ENCODE measurements around the gene MORC4.

Gene MORC4

GRCh38 chrX:106905064-106905708, 94.8 kb downstream of the MORC4 start:
- DNase-seq (ENCODE audit: low read depth in 3 of 3), result no peak

GRCh38 chrX:106903856-106904528, 96.0 kb downstream of the MORC4 start:
- no peak for DNase-seq (ENCODE audit: low read depth in 3 of 3)

DNA sequence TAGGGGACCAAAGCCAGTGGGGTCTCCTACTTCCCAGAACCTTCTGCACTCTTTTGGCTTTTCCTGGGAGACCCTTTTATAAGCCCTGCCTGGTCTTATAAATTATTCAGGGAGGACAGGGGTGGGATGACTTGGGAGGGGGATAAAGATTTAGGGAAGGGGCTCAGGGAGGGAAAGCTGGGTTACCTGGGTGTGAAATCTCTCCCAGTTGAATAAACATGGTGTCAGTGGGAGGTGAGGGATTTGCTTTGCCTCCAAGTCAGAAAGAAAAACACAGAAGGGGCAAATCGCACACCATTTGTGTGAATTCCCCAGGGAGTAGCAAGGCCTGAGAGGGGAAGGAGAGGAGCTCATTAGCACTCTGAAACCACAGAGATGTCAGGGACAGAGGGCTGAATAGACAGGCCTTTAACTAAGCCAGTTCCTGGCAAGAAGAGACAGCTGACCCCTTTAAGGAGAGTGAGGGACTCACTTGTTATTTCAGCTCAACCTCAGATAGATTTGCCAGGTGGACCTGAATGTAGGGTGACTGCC, 96.7 kb downstream of the MORC4 start, which contains the start of gene RIPPLY1:
Gene RIPPLY1 (minus strand): TSS at position 51 of the 534 bp plus-strand sequence. CDS start 54 bp downstream, outside the sequence.
- no peak for DNase-seq (ENCODE audit: low read depth in 3 of 3)

DNA sequence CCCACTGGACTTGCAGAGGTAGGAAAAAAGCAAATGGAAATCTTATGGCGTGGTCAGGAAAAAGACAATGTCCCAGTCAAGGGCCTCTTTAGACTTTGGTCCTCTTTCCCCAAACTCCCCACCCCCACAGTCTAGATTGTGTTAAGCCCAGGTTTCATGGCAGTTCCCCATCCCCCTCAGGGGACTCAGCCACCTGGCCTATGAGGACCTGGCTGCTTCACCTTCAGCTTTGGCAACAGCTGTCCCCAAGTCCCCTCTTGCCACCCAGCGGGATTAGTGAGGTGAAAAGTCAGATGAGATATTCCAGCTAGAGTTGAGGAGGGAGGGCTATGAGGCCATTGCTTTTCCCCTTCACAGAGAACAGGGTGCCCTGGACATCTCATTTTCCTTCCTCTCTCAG, 97.3 kb downstream of the MORC4 start:
- no peak for DNase-seq (ENCODE audit: low read depth in 3 of 3)

- DNase-seq (ENCODE audit: low read depth in 3 of 3), result no peak
Measured at GRCh38 chrX:106901781-106902219, 98.2 kb downstream of the MORC4 start.

GRCh38 chrX:106901341-106901740, 98.7 kb downstream of the MORC4 start:
- no peak for DNase-seq (ENCODE audit: low read depth in 3 of 3)

DNA sequence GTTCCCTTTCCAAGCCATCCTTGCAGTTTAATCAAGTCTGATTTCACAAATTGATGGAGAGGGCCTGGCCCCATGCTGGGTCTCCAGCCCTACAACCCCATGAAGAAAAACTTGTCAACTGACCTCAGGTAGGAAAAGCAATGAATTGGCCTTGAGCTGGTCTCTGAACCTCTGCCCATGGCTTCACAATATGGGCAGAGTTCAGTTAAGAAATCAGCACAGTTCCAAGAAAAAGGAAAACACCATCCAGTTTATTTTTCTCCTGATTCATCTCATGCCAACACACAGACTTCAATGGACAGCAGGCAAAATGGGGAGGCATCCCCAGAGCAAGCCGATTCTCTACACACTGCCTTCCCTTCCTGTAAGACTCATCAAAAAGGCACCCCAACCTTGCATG, 100.2 kb downstream of the MORC4 start:
- no peak for DNase-seq (ENCODE audit: low read depth in 3 of 3)

DNA sequence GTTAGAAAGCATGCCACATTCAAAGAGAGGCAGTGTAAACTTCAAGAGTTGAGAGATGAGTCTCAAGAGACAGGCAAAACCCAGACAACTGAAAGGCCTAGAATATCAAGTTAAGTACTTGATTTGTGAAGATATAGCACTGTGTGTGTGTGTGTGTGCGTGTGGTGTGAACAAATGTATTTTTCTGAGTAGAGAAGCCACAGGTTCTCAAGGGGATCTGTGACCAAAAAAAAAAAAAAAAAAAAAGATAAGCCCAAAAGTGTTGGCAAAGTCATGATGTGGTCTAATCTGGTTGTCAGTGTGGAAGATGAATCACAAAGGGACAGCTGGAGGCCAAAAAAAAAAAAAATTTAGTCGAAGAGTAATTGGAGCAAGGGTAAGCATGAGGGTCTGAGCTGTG, 100.7 kb downstream of the MORC4 start:
- no peak for DNase-seq (ENCODE audit: low read depth in 3 of 3)

DNA sequence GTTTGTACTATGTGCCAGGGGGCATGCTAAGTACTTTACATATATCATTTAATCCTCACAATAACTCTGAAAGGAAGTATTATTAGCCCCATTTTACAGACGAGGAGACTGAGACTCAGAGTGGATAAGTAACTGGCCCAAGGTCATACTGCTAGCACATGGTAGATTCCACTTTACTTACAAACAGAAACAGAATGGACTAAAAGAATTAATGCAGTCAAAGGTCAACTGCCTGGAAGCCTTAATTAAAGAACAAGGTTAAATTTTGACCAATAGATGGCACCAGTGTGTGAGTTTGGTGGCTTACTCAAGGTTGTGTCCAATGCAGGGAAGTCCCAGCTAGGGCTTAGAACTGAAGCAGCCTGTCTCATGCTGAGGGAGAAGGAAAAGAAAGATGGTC, 101.5 kb downstream of the MORC4 start:
- DNase-seq (ENCODE audit: low read depth in 3 of 3), result no peak

DNA sequence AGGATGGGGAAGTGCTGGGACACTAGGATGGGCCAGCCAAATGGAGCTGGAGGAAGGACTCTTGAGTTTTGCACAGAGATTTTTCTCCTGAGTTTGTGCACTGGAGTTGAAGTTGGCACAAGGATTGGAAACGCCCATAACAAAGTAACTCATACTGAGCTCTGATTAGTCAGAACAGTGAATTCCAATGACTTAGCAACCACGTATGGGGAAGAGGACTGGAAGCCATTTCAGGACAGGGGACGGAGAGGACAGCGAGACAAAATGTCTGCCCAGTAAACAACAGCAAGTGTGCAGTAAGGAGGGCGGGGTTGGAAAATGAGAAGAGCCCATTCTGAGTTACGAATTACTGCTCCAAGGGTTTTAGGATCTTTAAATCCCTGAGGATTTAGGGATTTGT, 102.8 kb downstream of the MORC4 start:
- no peak for DNase-seq (ENCODE audit: low read depth in 3 of 3)

GRCh38 chrX:106894978-106895452, 105.0 kb downstream of the MORC4 start:
- DNase-seq (ENCODE audit: low read depth in 3 of 3), result no peak

DNA sequence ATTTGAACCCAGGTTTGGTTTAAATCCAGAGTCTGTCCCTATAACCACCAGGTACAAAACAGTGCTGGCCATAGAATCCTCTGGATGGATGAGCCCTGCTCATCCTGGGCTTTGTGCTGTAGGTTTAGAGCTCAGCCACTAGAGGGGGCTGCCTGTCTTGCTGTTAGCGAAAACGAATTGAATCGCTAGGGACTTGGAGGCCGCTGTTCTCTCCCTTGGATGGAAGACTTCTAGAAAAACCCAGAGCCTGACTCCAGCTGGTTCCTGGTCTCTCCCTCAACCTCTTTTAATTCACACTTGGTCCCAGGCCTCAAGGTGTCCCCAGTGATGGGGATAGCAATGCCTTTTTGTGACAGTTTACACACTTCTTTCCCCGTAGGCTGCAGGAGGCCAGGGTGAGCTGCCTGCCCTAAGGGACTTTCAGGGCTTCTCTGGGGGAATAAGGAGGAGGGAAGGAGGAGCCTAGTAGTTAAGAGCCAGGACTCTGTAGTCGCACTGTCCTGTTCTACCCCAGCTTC, 105.6 kb downstream of the MORC4 start:
- DNase-seq (ENCODE audit: low read depth in 3 of 3), result peak in 1 of 3 experiments; percentile 3

- DNase-seq (ENCODE audit: low read depth in 3 of 3), result no peak
Measured at GRCh38 chrX:106891762-106892460, 108.1 kb downstream of the MORC4 start.

All from stimulated activated CD4-positive, alpha-beta T cell treated with anti-CD3 and anti-CD28 coated beads, TNF-alpha, amount 100 ng/mL, for 4 hours (primary cell).